ENCODE data around the gene NFIA. TPM values are rescaled to one million over a fixed set of nuclear protein-coding genes. Genes with fewer than 3 reads are reported as not detected.

NFIA gene
- total and polyA plus RNA-seq, 2 of the 13 experiments (the other 11 are each of a cell fraction or from before 2014, with no cell fraction given), result 14.7 to 28.5 TPM

- TF ChIP-seq, protein P1, sequence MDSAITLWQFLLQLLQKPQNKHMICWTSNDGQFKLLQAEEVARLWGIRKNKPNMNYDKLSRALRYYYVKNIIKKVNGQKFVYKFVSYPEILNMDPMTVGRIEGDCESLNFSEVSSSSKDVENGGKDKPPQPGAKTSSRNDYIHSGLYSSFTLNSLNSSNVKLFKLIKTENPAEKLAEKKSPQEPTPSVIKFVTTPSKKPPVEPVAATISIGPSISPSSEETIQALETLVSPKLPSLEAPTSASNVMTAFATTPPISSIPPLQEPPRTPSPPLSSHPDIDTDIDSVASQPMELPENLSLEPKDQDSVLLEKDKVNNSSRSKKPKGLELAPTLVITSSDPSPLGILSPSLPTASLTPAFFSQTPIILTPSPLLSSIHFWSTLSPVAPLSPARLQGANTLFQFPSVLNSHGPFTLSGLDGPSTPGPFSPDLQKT (CRISPR knock-in tag; IDR thresholded peaks at IDR 0.05; ENCODE audit: borderline replicate concordance), result no peak
- no peak for TF ChIP-seq ZBTB34 (CRISPR knock-in tag; IDR thresholded peaks at IDR 0.05)
- no peak for TF ChIP-seq ATF7-NPFF (CRISPR knock-in tag; IDR thresholded peaks at IDR 0.05; ENCODE audit: low read depth)
- TF ChIP-seq, protein P2, sequence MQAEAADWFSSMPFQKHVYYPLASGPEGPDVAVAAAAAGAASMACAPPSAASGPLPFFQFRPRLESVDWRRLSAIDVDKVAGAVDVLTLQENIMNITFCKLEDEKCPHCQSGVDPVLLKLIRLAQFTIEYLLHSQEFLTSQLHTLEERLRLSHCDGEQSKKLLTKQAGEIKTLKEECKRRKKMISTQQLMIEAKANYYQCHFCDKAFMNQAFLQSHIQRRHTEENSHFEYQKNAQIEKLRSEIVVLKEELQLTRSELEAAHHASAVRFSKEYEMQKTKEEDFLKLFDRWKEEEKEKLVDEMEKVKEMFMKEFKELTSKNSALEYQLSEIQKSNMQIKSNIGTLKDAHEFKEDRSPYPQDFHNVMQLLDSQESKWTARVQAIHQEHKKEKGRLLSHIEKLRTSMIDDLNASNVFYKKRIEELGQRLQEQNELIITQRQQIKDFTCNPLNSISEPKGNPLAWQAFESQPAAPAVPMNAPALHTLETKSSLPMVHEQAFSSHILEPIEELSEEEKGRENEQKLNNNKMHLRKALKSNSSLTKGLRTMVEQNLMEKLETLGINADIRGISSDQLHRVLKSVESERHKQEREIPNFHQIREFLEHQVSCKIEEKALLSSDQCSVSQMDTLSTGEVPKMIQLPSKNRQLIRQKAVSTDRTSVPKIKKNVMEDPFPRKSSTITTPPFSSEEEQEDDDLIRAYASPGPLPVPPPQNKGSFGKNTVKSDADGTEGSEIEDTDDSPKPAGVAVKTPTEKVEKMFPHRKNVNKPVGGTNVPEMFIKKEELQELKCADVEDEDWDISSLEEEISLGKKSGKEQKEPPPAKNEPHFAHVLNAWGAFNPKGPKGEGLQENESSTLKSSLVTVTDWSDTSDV (CRISPR knock-in tag; IDR thresholded peaks at IDR 0.05), result no peak
- TF ChIP-seq CHD4 (IDR thresholded peaks at IDR 0.05; ENCODE audit: borderline replicate concordance, low read length), result no peak
- TF ChIP-seq RXRB (CRISPR knock-in tag; IDR thresholded peaks at IDR 0.05; ENCODE audit: borderline replicate concordance), result no peak
- no peak for TF ChIP-seq PLSCR1 (CRISPR knock-in tag; IDR thresholded peaks at IDR 0.05; ENCODE audit: borderline replicate concordance)
- TF ChIP-seq GMEB2 (CRISPR knock-in tag; IDR thresholded peaks at IDR 0.05; ENCODE audit: low read depth), result no peak
- TF ChIP-seq MEIS2 (CRISPR knock-in tag; IDR thresholded peaks at IDR 0.05), result 0 out of 2 replicates have a peak, but pooled peaks have one; percentile 14
- TF ChIP-seq JUN (CRISPR knock-in tag; IDR thresholded peaks at IDR 0.05), result no peak
- no peak for TF ChIP-seq EED (CRISPR knock-in tag; IDR thresholded peaks at IDR 0.05)
- TF ChIP-seq MAFF (IDR thresholded peaks at IDR 0.05; ENCODE audit: low read depth, low read length), result no peak
- TF ChIP-seq FIP1L1 (IDR thresholded peaks at IDR 0.05; ENCODE audit: borderline replicate concordance, insufficient read depth, low read depth, low read length), result no peak
- no peak for TF ChIP-seq ZNF670 (CRISPR knock-in tag; IDR thresholded peaks at IDR 0.05; ENCODE audit: borderline replicate concordance)
- no peak for TF ChIP-seq ZNF430 (CRISPR knock-in tag; IDR thresholded peaks at IDR 0.05)
- no peak for TF ChIP-seq CREB1 (IDR thresholded peaks at IDR 0.05)
- TF ChIP-seq CREB1 (CRISPR knock-in tag; IDR thresholded peaks at IDR 0.05), result no peak
- TF ChIP-seq MTA1 (CRISPR knock-in tag; IDR thresholded peaks at IDR 0.05; ENCODE audit: borderline replicate concordance), result no peak; the same call in 1 of the 2 replicates
Measured at GRCh38 chr1:61083013-61083806, 849 bp downstream of the NFIA start (continued).
